ENCODE measurements around the gene P2RY2. TPM values are rescaled to one million over a fixed set of nuclear protein-coding genes. Genes with fewer than 3 reads are reported as not detected.

The P2RY2 gene
- polyA plus RNA-seq, 1 of the 3 experiments (the other 2 are of a cell fraction) = 0.12 TPM

- CTCF ChIA-PET = interaction anchor here (0.8 to 11.6 kb wide), 9 partner anchors 8 to 116 kb away, joined by 3 to 283 read pairs (median 10); no protein-coding TSS in a partner anchor
- POLR2A ChIA-PET = no interaction called here
- no peaks in the 10 kb centered on the region for H3K9me2 ChIP-seq
Observed at GRCh38 chr11:73234471-73235181, 16.5 kb downstream of the P2RY2 start.

DNA sequence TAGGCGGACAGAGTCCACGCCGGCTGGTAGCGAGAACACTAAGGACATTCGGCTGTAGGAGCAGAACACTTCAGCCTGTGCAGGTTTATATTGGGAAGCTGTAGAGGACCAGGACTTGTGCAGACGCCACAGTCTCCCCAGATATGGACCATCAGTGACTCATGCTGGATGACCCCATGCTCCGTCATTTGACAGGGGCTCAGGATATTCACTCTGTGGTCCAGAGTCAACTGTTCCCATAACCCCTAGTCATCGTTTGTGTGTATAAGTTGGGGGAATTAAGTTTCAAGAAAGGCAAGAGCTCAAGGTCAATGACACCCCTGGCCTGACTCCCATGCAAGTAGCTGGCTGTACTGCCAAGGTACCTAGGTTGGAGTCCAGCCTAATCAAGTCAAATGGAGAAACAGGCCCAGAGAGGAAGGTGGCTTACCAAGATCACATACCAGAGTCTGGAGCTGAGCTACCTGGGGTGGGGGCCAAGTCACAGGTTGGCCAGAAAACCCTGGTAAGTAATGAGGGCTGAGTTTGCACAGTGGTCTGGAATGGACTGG is 17.2 kb downstream of the P2RY2 start:
- Histone ChIP-seq H3F3A (replicated peaks; ENCODE audit: insufficient read depth) (no peaks in the 10 kb centered on the region), H3K27ac (ENCODE audit: low read depth in 2 of 2, low read length in 1 of 2) (no peak overlapping the region), H3K9me3 (no peaks in the 10 kb centered on the region), H3K4me1 (ENCODE audit: control insufficient read depth in 1 of 2, insufficient read depth in 2 of 2, low read depth in 1 of 2, low read length in 1 of 2) (peaks cover 0 to 7% of the 10 kb centered on the region in 2 experiments; a peak in 1 of 4 replicates), H3K4me2 (no peak overlapping the region), H4K20me1 (ENCODE audit: insufficient read depth) (no peaks in the 10 kb centered on the region), H2AFZ (ENCODE audit: low read depth) (no peak overlapping the region), H3K27me3 (ENCODE audit: insufficient read depth) (no peaks in the 10 kb centered on the region), H3K79me2 (ENCODE audit: insufficient read depth) (no peaks in the 10 kb centered on the region), H3K36me3 (replicated peaks in 1 of 2; ENCODE audit: control insufficient read depth in 1 of 2, insufficient read depth in 2 of 2, low read length in 1 of 2) (no peaks in the 10 kb centered on the region), H3K4me3 (ENCODE audit: low read depth in 2 of 2, low read length in 1 of 2) (no peak overlapping the region), H3K9ac (no peak overlapping the region), H3K9me2 (no peaks in the 10 kb centered on the region)
- ChIA-PET POLR2A (no interaction called here), CTCF (interaction anchor here (0.8 to 11.6 kb wide), 9 partner anchors 19 to 404 kb away, joined by 3 to 283 read pairs (median 4); no protein-coding TSS in a partner anchor)
- DNase-seq = no peak
- TF ChIP-seq PBX3 (IDR thresholded peaks at IDR 0.05) = no peak
- 79% methylated on average over 7 of the region's 8 CpGs for WGBS (ENCODE audit: low lambda C conversion rate)

More at GRCh38 chr11:73234471-73235181, 16.5 kb downstream of the P2RY2 start:
- H3K79me2 ChIP-seq (ENCODE audit: insufficient read depth) = no peaks in the 10 kb centered on the region
- H3K9ac ChIP-seq = no peak overlapping the region
- H3K4me1 ChIP-seq (ENCODE audit: control insufficient read depth in 1 of 2, insufficient read depth in 2 of 2, low read depth in 1 of 2, low read length in 1 of 2) = peaks cover 0 to 7% of the 10 kb centered on the region in 2 experiments; a peak in 1 of 4 replicates
- 93% methylated on average over 39 of the region's 56 CpGs for WGBS (ENCODE audit: low lambda C conversion rate)
- H3K4me2 ChIP-seq = no peak overlapping the region
- no peaks in the 10 kb centered on the region for H3K36me3 ChIP-seq (replicated peaks in 1 of 2; ENCODE audit: control insufficient read depth in 1 of 2, insufficient read depth in 2 of 2, low read length in 1 of 2)
- TF ChIP-seq ELF1 (IDR thresholded peaks at IDR 0.05) (no peak), YY1 (IDR thresholded peaks at IDR 0.05; ENCODE audit: low read depth) (no peak), RAD21 (IDR thresholded peaks at IDR 0.05; ENCODE audit: low read length) (no peak), EZH2phosphoT487 (IDR thresholded peaks at IDR 0.05; ENCODE audit: borderline replicate concordance, low read depth) (no peak), SMC3 (IDR thresholded peaks at IDR 0.05; ENCODE audit: low read depth, low read length) (no peak), GATA2 (CRISPR knock-in tag; IDR thresholded peaks at IDR 0.05) (no peak), FOXJ3 (CRISPR knock-in tag; IDR thresholded peaks at IDR 0.05) (no peak)
- no peaks in the 10 kb centered on the region for H4K20me1 ChIP-seq (ENCODE audit: insufficient read depth)
- no peak overlapping the region for H2AFZ ChIP-seq (ENCODE audit: low read depth)
- DNase-seq = no peak
- no peaks in the 10 kb centered on the region for H3F3A ChIP-seq (replicated peaks; ENCODE audit: insufficient read depth)
- no peak overlapping the region for H3K4me3 ChIP-seq (ENCODE audit: low read depth in 2 of 2, low read length in 1 of 2)
- H3K27me3 ChIP-seq (ENCODE audit: insufficient read depth) = no peaks in the 10 kb centered on the region
- no peak overlapping the region for H3K27ac ChIP-seq (ENCODE audit: low read depth in 2 of 2, low read length in 1 of 2)
- H3K9me3 ChIP-seq = no peaks in the 10 kb centered on the region

DNA sequence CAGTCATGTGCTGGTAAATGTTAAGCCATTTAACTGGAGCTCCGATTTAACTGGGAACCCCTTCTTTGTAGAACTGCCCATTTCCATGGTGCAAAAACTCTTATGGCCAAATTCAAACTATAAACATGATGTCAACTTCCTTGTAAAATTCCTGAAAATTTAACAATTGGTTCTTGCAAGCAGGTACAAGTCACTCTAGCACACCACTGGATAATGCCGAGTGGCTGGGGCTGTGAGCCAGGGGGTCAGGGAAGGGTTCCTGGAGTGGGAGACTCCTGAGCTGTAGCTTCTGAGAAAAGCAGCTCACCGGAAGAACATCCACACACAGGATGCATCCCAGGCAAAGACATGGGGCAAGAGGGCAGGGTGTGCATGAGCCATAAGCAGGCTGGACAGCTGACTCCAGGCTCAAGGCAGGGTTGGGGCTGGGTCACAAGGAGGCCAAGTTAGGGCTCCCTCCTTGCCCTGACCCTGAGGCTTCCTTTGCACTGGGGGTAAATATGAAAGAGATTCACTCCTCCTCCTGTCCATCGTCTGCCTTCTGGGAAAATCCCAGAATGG is 18.2 kb downstream of the P2RY2 start:
- Histone ChIP-seq H3K9me2 (no peaks in the 10 kb centered on the region), H3K27me3 (ENCODE audit: insufficient read depth) (no peaks in the 10 kb centered on the region), H3K4me3 (ENCODE audit: low read depth in 2 of 2, low read length in 1 of 2) (no peak overlapping the region), H3K4me1 (ENCODE audit: control insufficient read depth in 1 of 2, insufficient read depth in 2 of 2, low read depth in 1 of 2, low read length in 1 of 2) (peaks cover 0 to 7% of the 10 kb centered on the region in 2 experiments; a peak in 1 of 4 replicates), H3K9me3 (no peaks in the 10 kb centered on the region), H4K20me1 (ENCODE audit: insufficient read depth) (no peaks in the 10 kb centered on the region), H2AFZ (ENCODE audit: low read depth) (no peak overlapping the region), H3F3A (replicated peaks; ENCODE audit: insufficient read depth) (no peaks in the 10 kb centered on the region), H3K79me2 (ENCODE audit: insufficient read depth) (no peaks in the 10 kb centered on the region), H3K4me2 (no peak overlapping the region), H3K27ac (ENCODE audit: low read depth in 2 of 2, low read length in 1 of 2) (no peak overlapping the region), H3K9ac (no peak overlapping the region), H3K36me3 (replicated peaks in 1 of 2; ENCODE audit: control insufficient read depth in 1 of 2, insufficient read depth in 2 of 2, low read length in 1 of 2) (no peaks in the 10 kb centered on the region)
- ChIA-PET CTCF (interaction anchor here (0.6 to 11.6 kb wide), 21 partner anchors 13 to 516 kb away, joined by 3 to 283 read pairs (median 4); partner anchors contain the start of genes P2RY2 and P2RY6), POLR2A (no interaction called here)
- DNase-seq = no peak
- TF ChIP-seq NFIC (IDR thresholded peaks at IDR 0.05; ENCODE audit: borderline replicate concordance) (no peak), JUND (IDR thresholded peaks at IDR 0.05) (no peak), MXI1 (IDR thresholded peaks at IDR 0.05; ENCODE audit: low read depth, low read length) (no peak), RFX5 (IDR thresholded peaks at IDR 0.05; ENCODE audit: low read length) (no peak), NRF1 (IDR thresholded peaks at IDR 0.05; ENCODE audit: low read depth, low read length) (no peak), FOXJ3 (CRISPR knock-in tag; IDR thresholded peaks at IDR 0.05) (no peak), GABPA (IDR thresholded peaks at IDR 0.05; ENCODE audit: low read depth) (no peak), PBX3 (IDR thresholded peaks at IDR 0.05) (no peak), YY1 (IDR thresholded peaks at IDR 0.05; ENCODE audit: low read depth) (no peak), TCF12 (IDR thresholded peaks at IDR 0.05) (no peak), MEF2A (IDR thresholded peaks at IDR 0.05; ENCODE audit: borderline replicate concordance, low read depth) (no peak), RCOR1 (IDR thresholded peaks at IDR 0.05; ENCODE audit: low read length) (no peak), FOSL2 (IDR thresholded peaks at IDR 0.05; ENCODE audit: borderline replicate concordance, low read depth) (no peak), SIN3A (IDR thresholded peaks at IDR 0.05; ENCODE audit: borderline replicate concordance, low read depth, low read length) (no peak)
- WGBS (ENCODE audit: low lambda C conversion rate) = 88% methylated on average over 3 of the region's 4 CpGs
